HG02678 (cell line): Measurements from ENCODE around the gene XKR8.

Source experiments
- ATAC-seq: cut with Tn5 transposase; IDR thresholded peaks from one replicate; pipeline ENCODE4 v1.9.1; 2021; ENCODE audit warnings: mild to moderate bottlenecking, moderate library complexity; ENCODE audit not compliant: unreplicated experiment

Gene XKR8

DNA sequence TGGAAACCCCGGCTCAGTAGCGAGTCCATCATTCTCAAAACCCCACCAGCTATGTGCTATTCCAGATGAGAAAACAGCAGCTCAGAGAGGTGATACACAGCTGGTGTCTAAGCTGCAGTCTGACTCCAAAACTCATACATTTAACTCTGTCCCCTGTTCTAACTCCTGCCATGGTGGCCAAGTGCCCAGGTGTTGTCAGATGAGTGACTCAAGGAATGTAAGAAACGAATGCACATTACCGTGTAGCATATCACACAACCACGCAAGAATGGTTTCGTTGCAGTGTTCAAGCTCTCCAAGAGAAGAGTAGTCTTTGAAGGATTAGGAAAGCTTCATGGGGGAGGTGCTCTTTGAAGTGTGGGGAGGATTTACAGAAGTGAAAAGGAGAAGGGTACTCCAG is 4.7 kb upstream of the XKR8 start:
- ATAC-seq, result no peak

DNA sequence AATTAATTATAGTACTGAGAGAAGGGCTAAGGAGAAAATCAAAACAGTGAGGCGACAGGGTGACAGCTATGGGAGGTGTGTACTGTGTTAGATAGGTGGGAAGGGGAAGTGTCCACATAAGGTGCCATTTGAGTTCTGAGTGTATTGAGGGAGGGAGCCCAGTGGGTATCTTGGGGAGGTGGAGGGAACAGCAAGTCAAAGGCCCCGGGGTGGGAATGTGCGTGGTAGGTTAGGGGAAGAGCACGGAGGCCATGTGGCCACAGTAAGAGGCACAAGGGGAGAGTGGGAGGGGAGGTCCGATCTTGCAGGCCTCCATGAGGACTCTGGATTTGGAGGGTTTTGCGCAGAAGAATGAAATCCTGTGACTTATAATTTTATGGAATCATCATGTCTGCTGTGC is 3.0 kb upstream of the XKR8 start:
- ATAC-seq, result no peak

DNA sequence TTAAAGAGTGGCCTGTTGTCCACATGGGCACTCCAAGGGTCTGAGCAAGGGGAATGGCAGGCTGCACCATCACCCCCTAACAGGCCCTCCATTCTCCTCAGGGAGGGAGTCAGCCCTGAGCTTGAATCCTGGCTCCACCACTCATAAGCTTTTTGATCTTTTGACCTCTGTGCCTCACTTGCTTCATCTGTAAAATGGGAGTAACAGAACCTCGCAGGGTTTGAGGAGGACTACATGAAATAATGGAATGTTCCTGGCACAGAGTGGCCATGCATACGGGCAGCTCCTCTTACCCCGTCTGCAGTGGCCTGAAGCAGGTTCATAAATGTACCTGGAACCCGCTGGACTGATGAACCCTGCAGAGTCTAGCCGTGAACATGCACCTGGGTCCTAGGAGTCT is 2.1 kb upstream of the XKR8 start:
- ATAC-seq, result no peak

DNA sequence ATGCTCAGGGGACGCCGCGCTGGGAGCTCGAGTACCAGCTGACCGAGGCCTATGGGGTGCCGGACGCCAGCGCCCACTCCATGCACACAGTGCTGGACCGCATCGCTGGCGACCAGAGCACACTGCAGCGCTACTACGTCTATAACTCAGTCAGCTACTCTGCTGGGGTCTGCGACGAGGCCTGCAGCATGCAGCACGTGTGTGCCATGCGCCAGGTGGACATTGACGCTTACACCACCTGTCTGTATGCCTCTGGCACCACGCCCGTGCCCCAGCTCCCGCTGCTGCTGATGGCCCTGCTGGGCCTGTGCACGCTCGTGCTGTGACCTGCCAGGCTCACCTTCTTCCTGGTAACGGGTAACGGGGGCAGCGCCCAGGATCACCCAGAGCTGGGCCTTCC is 1.3 kb upstream of the XKR8 start:
- ATAC-seq, result no peak

DNA sequence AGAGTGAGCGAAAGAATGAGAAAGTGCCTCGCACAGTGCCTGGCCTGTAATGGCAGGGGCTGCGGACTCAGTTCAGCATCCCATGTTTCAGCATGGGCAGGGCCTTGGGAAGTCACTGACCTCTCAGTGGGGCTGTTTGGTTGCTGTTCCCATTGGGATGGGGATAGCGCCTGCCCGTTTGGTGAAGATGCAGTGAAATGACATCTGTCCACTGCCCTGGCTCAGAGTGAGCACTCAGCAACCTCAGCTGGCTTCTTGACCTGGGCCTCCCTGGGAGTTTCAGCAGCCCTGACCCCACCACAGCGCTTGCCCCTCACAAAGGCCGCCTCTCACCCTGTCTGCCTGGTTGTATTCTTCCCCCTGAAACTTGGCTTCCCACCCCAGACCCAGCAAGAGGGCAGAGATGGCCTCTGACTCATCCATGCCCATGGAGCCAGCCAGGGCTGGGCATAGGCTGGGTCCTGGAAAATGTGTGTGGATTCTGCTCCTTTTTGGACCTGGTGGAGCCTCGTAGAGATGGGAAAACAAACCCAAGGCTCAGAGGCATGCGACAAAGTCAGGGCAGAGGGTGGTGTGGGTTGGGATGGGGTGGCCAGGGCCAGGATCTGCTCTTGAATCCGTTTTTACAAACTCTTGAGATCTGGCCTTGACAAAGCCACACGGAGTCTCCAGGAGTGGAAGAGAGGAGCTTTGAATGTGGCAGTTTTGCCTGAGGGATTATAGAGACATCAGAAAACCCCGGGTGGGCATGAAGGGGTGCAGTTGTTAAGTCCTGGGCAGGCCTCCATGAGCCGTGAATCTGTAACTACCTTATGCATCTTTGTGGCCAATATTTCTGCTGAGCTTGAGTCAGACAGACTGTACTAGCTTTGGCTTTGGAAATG is 1.2 kb downstream of the XKR8 start:
- ATAC-seq, result no peak

GRCh38 chr1:27961646-27962221 is 2.0 kb downstream of the XKR8 start:
- no peak for ATAC-seq

GRCh38 chr1:27963393-27963792 is 3.6 kb downstream of the XKR8 start:
- no peak for ATAC-seq

GRCh38 chr1:27966402-27967105 is 6.8 kb downstream of the XKR8 start:
- ATAC-seq, result no peak

- ATAC-seq, result no peak
Observed at GRCh38 chr1:27967106-27967883, 7.5 kb downstream of the XKR8 start.

GRCh38 chr1:27967884-27968466 is 8.2 kb downstream of the XKR8 start:
- no peak for ATAC-seq

GRCh38 chr1:27968692-27969091 is 8.9 kb downstream of the XKR8 start:
- no peak for ATAC-seq

DNA sequence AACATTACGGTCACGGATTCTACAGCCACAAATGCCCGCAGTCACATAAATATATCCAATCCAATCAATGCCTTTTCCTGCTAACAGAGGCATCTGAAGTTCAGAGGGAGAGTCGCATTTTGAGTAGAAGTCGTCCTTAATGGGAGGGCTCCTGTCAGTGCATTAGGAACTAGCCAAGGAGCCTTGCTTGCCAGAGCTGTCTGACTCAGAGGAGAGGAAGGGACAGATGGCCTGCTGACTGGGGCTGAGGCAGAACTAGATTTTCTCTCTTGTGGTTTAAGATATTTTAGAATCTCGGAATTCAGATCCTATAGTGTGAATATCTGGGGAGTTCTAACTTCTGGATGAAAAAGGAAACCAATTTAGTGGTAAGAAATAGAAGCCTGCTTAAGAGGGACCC is 10.6 kb downstream of the XKR8 start:
- ATAC-seq, result no peak

DNA sequence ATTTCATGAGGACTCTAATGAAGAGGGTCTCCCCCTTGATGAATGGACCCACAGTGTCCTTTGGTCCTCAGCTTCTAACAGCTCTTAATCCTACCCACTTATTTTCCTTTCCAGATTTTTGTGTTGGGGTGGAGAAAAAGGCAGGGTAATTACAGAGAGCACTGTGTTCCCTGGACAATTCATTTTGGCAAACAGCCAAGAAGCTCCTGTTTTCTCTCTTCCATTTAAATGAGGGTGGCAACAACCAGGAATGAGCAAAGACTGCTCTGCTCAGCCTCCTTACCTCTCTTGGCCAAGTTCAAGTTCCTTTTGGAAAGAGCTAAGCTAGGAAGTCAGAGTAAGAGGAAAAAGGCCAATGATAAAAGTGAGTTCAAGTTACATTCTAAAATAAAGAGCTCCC is 11.9 kb downstream of the XKR8 start:
- no peak for ATAC-seq

GRCh38 chr1:27972141-27972540 is 12.4 kb downstream of the XKR8 start:
- ATAC-seq, result no peak

GRCh38 chr1:27973771-27974416 is 14.1 kb downstream of the XKR8 start:
- no peak for ATAC-seq

- ATAC-seq, result no peak
Observed at GRCh38 chr1:27974417-27974781, 14.6 kb downstream of the XKR8 start.

DNA sequence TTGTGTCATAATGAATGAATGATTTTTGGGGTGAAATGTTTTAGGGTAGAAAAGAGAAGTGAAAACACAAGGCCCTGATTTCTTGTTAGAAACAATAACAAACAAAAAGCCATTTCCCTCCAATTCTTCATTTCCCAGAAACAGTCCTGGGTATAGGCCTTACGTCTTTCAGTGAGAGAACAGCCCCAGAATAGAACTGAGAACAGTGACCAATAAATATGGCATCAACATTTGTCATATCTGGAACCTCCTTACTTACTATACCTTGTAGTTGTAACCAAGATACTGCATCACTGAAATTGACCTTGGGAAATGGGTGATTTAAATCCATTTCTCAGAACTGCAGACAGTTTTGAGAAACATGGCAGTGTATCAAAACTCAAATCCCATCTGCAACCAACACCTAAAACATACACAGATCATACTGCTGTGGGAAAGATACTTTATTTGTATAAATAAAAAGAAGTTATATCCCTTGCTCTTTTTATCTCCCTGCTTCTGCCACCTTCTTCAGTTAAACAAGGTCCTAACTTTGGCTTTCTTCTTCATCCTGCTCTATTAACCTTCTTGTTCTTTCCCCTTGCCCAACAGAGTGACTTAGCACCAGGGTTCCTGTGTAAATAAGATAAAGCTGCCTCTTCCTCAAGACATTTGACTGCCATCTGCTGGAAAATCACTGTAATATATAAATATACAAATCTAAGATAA is 19.5 kb downstream of the XKR8 start:
- no peak for ATAC-seq

GRCh38 chr1:27979859-27980201 is 20.1 kb downstream of the XKR8 start:
- ATAC-seq, result no peak

GRCh38 chr1:27980216-27980845 is 20.6 kb downstream of the XKR8 start:
- ATAC-seq, result no peak
